SU-DHL-6 (cell line): ENCODE measurements around the gene INPP5A.

ENCODE experiments used
- H2AFZ ChIP-seq: fragments of 200-600 bp; sonication (generic); 2 replicates; pipeline ENCODE4 v1.6.1; 2014; ENCODE audit warnings: low read depth, mild to moderate bottlenecking, moderate library complexity, mixed read lengths, antibody characterized with exemption, low read length; ENCODE audit not compliant: severe bottlenecking
- H3F3A ChIP-seq: fragments of 200-600 bp; shearing (Covaris generic); 2 replicates; pipeline ENCODE4 v1.6.0; 2016; ENCODE audit warnings: antibody characterized with exemption, mild to moderate bottlenecking; ENCODE audit not compliant: insufficient read depth
- H3K27ac ChIP-seq: fragments of 200-600 bp; sonication (generic); 2 replicates; pipeline ENCODE4 v1.5.1; 2016; ENCODE audit warnings: low read depth, mild to moderate bottlenecking, low read length, moderate library complexity, mixed read lengths
- H3K27me3 ChIP-seq: fragments of 200-600 bp; sonication (generic), shearing (Covaris generic); 2 replicates; pipeline ENCODE4 v1.6.0; 2014; ENCODE audit warnings: mild to moderate bottlenecking, low read length
- H3K36me3 ChIP-seq: fragments of 200-600 bp; sonication (generic); 2 replicates; pipeline ENCODE4 v1.6.1; 2014; ENCODE audit warnings: mild to moderate bottlenecking, low read length, mixed read lengths
- H3K4me2 ChIP-seq: fragments of 300-600, 200-600 bp; shearing (Covaris generic), sonication (generic); 2 replicates; pipeline ENCODE4 v1.6.0; 2014; ENCODE audit warnings: low read length, low read depth, mild to moderate bottlenecking; ENCODE audit not compliant: poor library complexity, severe bottlenecking
- H3K4me3 ChIP-seq: fragments of 200-600 bp; sonication (generic); 2 replicates; pipeline ENCODE4 v1.5.1; 2014; ENCODE audit warnings: antibody characterized with exemption, low read length, mild to moderate bottlenecking, mixed read lengths; ENCODE audit not compliant: insufficient read depth, poor library complexity, severe bottlenecking
- H3K79me2 ChIP-seq: fragments of 200-600 bp; sonication (generic); 2 replicates; pipeline ENCODE4 v1.6.1; 2014; ENCODE audit warnings: mild to moderate bottlenecking, low read length, moderate library complexity; ENCODE audit not compliant: insufficient read depth
- H3K9ac ChIP-seq: fragments of 200-600 bp; sonication (generic); 2 replicates; pipeline ENCODE4 v1.7.0; 2014; ENCODE audit warnings: mild to moderate bottlenecking, low read length
- H3K9me2 ChIP-seq: fragments of 200-600 bp; sonication (generic); replicated peaks from 2 replicates; pipeline ENCODE4 v1.6.1; 2014; ENCODE audit warnings: low read length; ENCODE audit not compliant: insufficient read depth
- H3K9me3 ChIP-seq: fragments of 200-600 bp; sonication (generic); 2 replicates; pipeline ENCODE4 v1.6.1; 2014; ENCODE audit warnings: low read length, mixed read lengths; ENCODE audit not compliant: insufficient read depth
- H4K20me1 ChIP-seq: fragments of 200-600 bp; sonication (generic); 2 replicates; pipeline ENCODE4 v1.6.1; 2014; ENCODE audit warnings: low read depth, mild to moderate bottlenecking, antibody characterized with exemption, low read length, moderate library complexity, mixed read lengths
- CTCF ChIP-seq: fragments of 200-600 bp; sonication (generic); IDR thresholded peaks from one replicate; pipeline ENCODE4 v1.5.1; 2017; ENCODE audit warnings: antibody characterized with exemption, mild to moderate bottlenecking, low read length, moderate library complexity; ENCODE audit not compliant: insufficient read depth, poor library complexity, severe bottlenecking
- EZH2phosphoT487 ChIP-seq: fragments of 200-600 bp; sonication (generic), shearing (Covaris generic); conservative IDR thresholded peaks from 2 replicates; pipeline ENCODE4 v1.6.1; 2018; ENCODE audit warnings: mild to moderate bottlenecking, antibody characterized with exemption, low read length, moderate library complexity, mixed read lengths

INPP5A gene

GRCh38 chr10:132707776-132708171 lies 170.2 kb downstream of the INPP5A start:
- Histone ChIP-seq H3K79me2 (no peaks in the 10 kb centered on the region), H3F3A (no peaks in the 10 kb centered on the region)

GRCh38 chr10:132708441-132708840 lies 170.9 kb downstream of the INPP5A start:
- H3K27ac ChIP-seq = no peak overlapping the region
- no peaks in the 10 kb centered on the region for H3K9me2 ChIP-seq
- H3K4me3 ChIP-seq = no peak overlapping the region
- H3K36me3 ChIP-seq = no peaks in the 10 kb centered on the region
- no peaks in the 10 kb centered on the region for H3F3A ChIP-seq
- no peak overlapping the region for H2AFZ ChIP-seq
- H3K9me3 ChIP-seq = peaks cover 12% of the 10 kb centered on the region; the same call in 1 of the 2 replicates
- no peak overlapping the region for H3K9ac ChIP-seq
- H4K20me1 ChIP-seq = no peaks in the 10 kb centered on the region
- no peak for TF ChIP-seq EZH2phosphoT487
- TF ChIP-seq CTCF = no peak
- H3K79me2 ChIP-seq = no peaks in the 10 kb centered on the region
- H3K27me3 ChIP-seq = no peaks in the 10 kb centered on the region
- no peak overlapping the region for H3K4me2 ChIP-seq

More at GRCh38 chr10:132707776-132708171, 170.2 kb downstream of the INPP5A start:
- TF ChIP-seq CTCF = no peak
- no peak for TF ChIP-seq EZH2phosphoT487
- H4K20me1 ChIP-seq = no peaks in the 10 kb centered on the region
- H3K27ac ChIP-seq = no peak overlapping the region
- no peaks in the 10 kb centered on the region for H3K27me3 ChIP-seq
- no peaks in the 10 kb centered on the region for H3K36me3 ChIP-seq
- H2AFZ ChIP-seq = no peak overlapping the region
- no peak overlapping the region for H3K4me3 ChIP-seq
- no peak overlapping the region for H3K9ac ChIP-seq
- no peak overlapping the region for H3K4me2 ChIP-seq
- peaks cover 12% of the 10 kb centered on the region; the same call in 1 of the 2 replicates for H3K9me3 ChIP-seq
- no peaks in the 10 kb centered on the region for H3K9me2 ChIP-seq

DNA sequence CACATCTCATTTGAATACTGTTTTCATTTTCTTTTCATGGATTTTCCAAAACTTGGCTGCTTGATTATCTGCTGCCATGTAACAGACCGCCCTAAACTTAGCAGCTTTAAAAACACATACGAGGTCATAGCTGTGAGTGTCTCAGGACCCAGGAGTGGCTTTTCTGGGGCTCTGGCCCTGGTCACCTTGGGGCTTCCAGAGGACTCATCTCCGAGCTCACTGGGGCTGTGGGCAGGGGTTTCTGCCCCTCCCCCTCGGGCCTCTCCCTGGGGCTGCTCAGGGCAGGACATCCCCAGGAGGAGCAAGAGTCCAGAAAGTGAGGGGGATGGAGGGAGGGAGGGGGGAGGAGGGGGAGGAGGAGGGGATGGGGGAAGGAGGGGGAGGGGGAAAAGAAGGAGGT lies 171.3 kb downstream of the INPP5A start:
- H3K9me2 ChIP-seq = no peaks in the 10 kb centered on the region
- H3K9ac ChIP-seq = no peak overlapping the region
- no peak overlapping the region for H3K27ac ChIP-seq
- no peaks in the 10 kb centered on the region for H3K79me2 ChIP-seq
- H3K4me2 ChIP-seq = no peak overlapping the region
- H3F3A ChIP-seq = no peaks in the 10 kb centered on the region
- H3K9me3 ChIP-seq = peaks cover 12% of the 10 kb centered on the region; the same call in 1 of the 2 replicates
- H3K27me3 ChIP-seq = no peaks in the 10 kb centered on the region
- no peaks in the 10 kb centered on the region for H3K36me3 ChIP-seq
- no peaks in the 10 kb centered on the region for H4K20me1 ChIP-seq
- H3K4me3 ChIP-seq = no peak overlapping the region
- no peak for TF ChIP-seq EZH2phosphoT487
- TF ChIP-seq CTCF = no peak
- no peak overlapping the region for H2AFZ ChIP-seq
